ENCODE measurements around the gene HLA-DPB1.
A peak's percentile ranks its signal among the peaks of the same experiment; 100 is the strongest.

Gene HLA-DPB1

GRCh38 chr6:33118525-33119123 lies 42.8 kb downstream of the HLA-DPB1 start:
- no peak overlapping the region for H3K4me3 ChIP-seq (ENCODE audit: low read length)
- TF ChIP-seq CTCF (IDR thresholded peaks at IDR 0.05; ENCODE audit: insufficient read depth, low read depth, low read length, missing control alignments): peak; percentile 65
- peak; percentile 53 for DNase-seq (ENCODE audit: low read depth)

- DNase-seq (ENCODE audit: low read depth): no peak
- no peak for TF ChIP-seq CTCF (IDR thresholded peaks at IDR 0.05; ENCODE audit: insufficient read depth, low read depth, low read length, missing control alignments)
Observed at GRCh38 chr6:33120001-33120400, 44.2 kb downstream of the HLA-DPB1 start.

GRCh38 chr6:33123181-33123580 lies 47.4 kb downstream of the HLA-DPB1 start:
- TF ChIP-seq CTCF (IDR thresholded peaks at IDR 0.05; ENCODE audit: insufficient read depth, low read depth, low read length, missing control alignments): no peak
- no peak overlapping the region for H3K4me3 ChIP-seq (ENCODE audit: low read length)
- no peak for DNase-seq (ENCODE audit: low read depth)

More at GRCh38 chr6:33120001-33120400, 44.2 kb downstream of the HLA-DPB1 start:
- H3K4me3 ChIP-seq (ENCODE audit: low read length): no peak overlapping the region

- peak; percentile 50 for TF ChIP-seq CTCF (IDR thresholded peaks at IDR 0.05; ENCODE audit: insufficient read depth, low read depth, low read length, missing control alignments)
- peak; percentile 53 for DNase-seq (ENCODE audit: low read depth)
- no peak overlapping the region for H3K4me3 ChIP-seq (ENCODE audit: low read length)
Observed at GRCh38 chr6:33123732-33124524, 48.1 kb downstream of the HLA-DPB1 start.

GRCh38 chr6:33124525-33124901 lies 48.7 kb downstream of the HLA-DPB1 start:
- TF ChIP-seq CTCF (IDR thresholded peaks at IDR 0.05; ENCODE audit: insufficient read depth, low read depth, low read length, missing control alignments): no peak
- no peak for DNase-seq (ENCODE audit: low read depth)
- H3K4me3 ChIP-seq (ENCODE audit: low read length): no peak overlapping the region

GRCh38 chr6:33124947-33125346 lies 49.2 kb downstream of the HLA-DPB1 start:
- H3K4me3 ChIP-seq (ENCODE audit: low read length): no peak overlapping the region
- DNase-seq (ENCODE audit: low read depth): no peak
- no peak for TF ChIP-seq CTCF (IDR thresholded peaks at IDR 0.05; ENCODE audit: insufficient read depth, low read depth, low read length, missing control alignments)
